ENCODE measurements around the gene SLU7. TPM values are rescaled to one million over a fixed set of nuclear protein-coding genes. Genes with fewer than 3 reads are reported as not detected.

The SLU7 gene
- total RNA-seq, 1 donor from 2014 or later, result 48.4 TPM

GRCh38 chr5:160453751-160454150 is 34.9 kb upstream of the SLU7 start:
- Histone ChIP-seq H3K36me3 (ENCODE audit: insufficient read depth, low read length) (no peaks in the 10 kb centered on the region), H2AFZ (ENCODE audit: low read depth, low read length) (no peak overlapping the region), H3K9ac (ENCODE audit: low read length) (no peak overlapping the region), H3K9me3 (ENCODE audit: insufficient read depth, low read depth, low read length) (no peaks in the 10 kb centered on the region), H3K4me2 (ENCODE audit: low read length) (no peak overlapping the region), H3K27ac (ENCODE audit: low read depth, low read length) (no peak overlapping the region), H4K20me1 (ENCODE audit: insufficient read depth, low read length) (no peaks in the 10 kb centered on the region), H3K27me3 (ENCODE audit: insufficient read depth, low read length) (no peaks in the 10 kb centered on the region), H3K4me1 (ENCODE audit: insufficient read depth, low read length) (no peaks in the 10 kb centered on the region), H3K79me2 (ENCODE audit: insufficient read depth, low read length) (no peaks in the 10 kb centered on the region), H3K4me3 (ENCODE audit: insufficient read depth, low read depth, low read length) (no peak overlapping the region)
- no peak overlapping the region for H3K4me3 Mint-ChIP-seq (ENCODE audit: unreplicated experiment)
- TF ChIP-seq, protein P1, sequence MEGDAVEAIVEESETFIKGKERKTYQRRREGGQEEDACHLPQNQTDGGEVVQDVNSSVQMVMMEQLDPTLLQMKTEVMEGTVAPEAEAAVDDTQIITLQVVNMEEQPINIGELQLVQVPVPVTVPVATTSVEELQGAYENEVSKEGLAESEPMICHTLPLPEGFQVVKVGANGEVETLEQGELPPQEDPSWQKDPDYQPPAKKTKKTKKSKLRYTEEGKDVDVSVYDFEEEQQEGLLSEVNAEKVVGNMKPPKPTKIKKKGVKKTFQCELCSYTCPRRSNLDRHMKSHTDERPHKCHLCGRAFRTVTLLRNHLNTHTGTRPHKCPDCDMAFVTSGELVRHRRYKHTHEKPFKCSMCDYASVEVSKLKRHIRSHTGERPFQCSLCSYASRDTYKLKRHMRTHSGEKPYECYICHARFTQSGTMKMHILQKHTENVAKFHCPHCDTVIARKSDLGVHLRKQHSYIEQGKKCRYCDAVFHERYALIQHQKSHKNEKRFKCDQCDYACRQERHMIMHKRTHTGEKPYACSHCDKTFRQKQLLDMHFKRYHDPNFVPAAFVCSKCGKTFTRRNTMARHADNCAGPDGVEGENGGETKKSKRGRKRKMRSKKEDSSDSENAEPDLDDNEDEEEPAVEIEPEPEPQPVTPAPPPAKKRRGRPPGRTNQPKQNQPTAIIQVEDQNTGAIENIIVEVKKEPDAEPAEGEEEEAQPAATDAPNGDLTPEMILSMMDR (IDR thresholded peaks at IDR 0.05; ENCODE audit: insufficient read depth, low read depth, low read length), result no peak
- no peak for TF ChIP-seq EZH2 (IDR thresholded peaks at IDR 0.05; ENCODE audit: insufficient read depth, low read length)
- no peak overlapping the region for H3K27ac Mint-ChIP-seq (ENCODE audit: unreplicated experiment)
- no peaks in the 10 kb centered on the region for H3K36me3 Mint-ChIP-seq (ENCODE audit: low read depth, unreplicated experiment)
- FAIRE-seq, result no peak
- H3K9me3 Mint-ChIP-seq (ENCODE audit: unreplicated experiment), result peaks cover 2% of the 10 kb centered on the region
- DNase-seq (ENCODE audit: low read depth), result no peak
- no peaks in the 10 kb centered on the region for H3K4me1 Mint-ChIP-seq (ENCODE audit: low read depth, unreplicated experiment)
- H3K27me3 Mint-ChIP-seq (ENCODE audit: low read depth, unreplicated experiment), result peaks cover 6% of the 10 kb centered on the region

DNA sequence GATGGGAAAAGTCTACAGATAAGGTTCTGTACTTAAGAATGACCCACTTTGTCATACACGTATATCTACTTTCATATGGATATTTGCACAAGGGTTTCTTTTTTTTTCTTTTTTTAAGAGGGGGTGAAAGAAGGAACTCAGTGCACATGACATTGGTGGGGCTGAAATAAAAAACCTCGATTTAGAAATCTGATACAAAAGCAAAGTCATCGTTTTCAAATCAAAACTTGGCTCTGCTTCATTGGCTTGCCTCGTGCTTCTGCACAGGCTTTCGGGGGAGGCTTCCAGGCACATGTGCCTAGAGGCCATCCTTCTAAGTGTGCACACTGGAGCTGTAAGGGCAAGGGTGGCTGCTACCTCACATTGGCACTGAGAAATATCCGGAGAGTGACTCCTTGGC is 33.9 kb upstream of the SLU7 start:
- no peaks in the 10 kb centered on the region for H3K9me3 ChIP-seq (ENCODE audit: insufficient read depth, low read depth, low read length)
- H3K36me3 ChIP-seq (ENCODE audit: insufficient read depth, low read length), result no peaks in the 10 kb centered on the region
- H4K20me1 ChIP-seq (ENCODE audit: insufficient read depth, low read length), result no peaks in the 10 kb centered on the region
- DNase-seq (ENCODE audit: low read depth) (no peak), FAIRE-seq (no peak)
- no peak overlapping the region for H3K27ac ChIP-seq (ENCODE audit: low read depth, low read length)
- H3K4me1 ChIP-seq (ENCODE audit: insufficient read depth, low read length), result no peaks in the 10 kb centered on the region
- H2AFZ ChIP-seq (ENCODE audit: low read depth, low read length), result no peak overlapping the region
- H3K4me1 Mint-ChIP-seq (ENCODE audit: low read depth, unreplicated experiment), result no peaks in the 10 kb centered on the region
- H3K9me3 Mint-ChIP-seq (ENCODE audit: unreplicated experiment), result peaks cover 7% of the 10 kb centered on the region
- no peak overlapping the region for H3K4me2 ChIP-seq (ENCODE audit: low read length)
- H3K27me3 Mint-ChIP-seq (ENCODE audit: low read depth, unreplicated experiment), result peaks cover 6% of the 10 kb centered on the region
- no peak for TF ChIP-seq EZH2 (IDR thresholded peaks at IDR 0.05; ENCODE audit: insufficient read depth, low read length)
- TF ChIP-seq, protein P1 (IDR thresholded peaks at IDR 0.05; ENCODE audit: insufficient read depth, low read depth, low read length), result no peak
- no peak overlapping the region for H3K4me3 Mint-ChIP-seq (ENCODE audit: unreplicated experiment)
- no peaks in the 10 kb centered on the region for H3K36me3 Mint-ChIP-seq (ENCODE audit: low read depth, unreplicated experiment)
- H3K79me2 ChIP-seq (ENCODE audit: insufficient read depth, low read length), result no peaks in the 10 kb centered on the region
- H3K9ac ChIP-seq (ENCODE audit: low read length), result no peak overlapping the region
- no peaks in the 10 kb centered on the region for H3K27me3 ChIP-seq (ENCODE audit: insufficient read depth, low read length)
- H3K27ac Mint-ChIP-seq (ENCODE audit: unreplicated experiment), result no peak overlapping the region
- H3K4me3 ChIP-seq (ENCODE audit: insufficient read depth, low read depth, low read length), result no peak overlapping the region

- H3K27me3 ChIP-seq (ENCODE audit: insufficient read depth, low read length), result no peaks in the 10 kb centered on the region
- no peak overlapping the region for H3K4me2 ChIP-seq (ENCODE audit: low read length)
- no peaks in the 10 kb centered on the region for H3K9me3 ChIP-seq (ENCODE audit: insufficient read depth, low read depth, low read length)
- H3K4me1 ChIP-seq (ENCODE audit: insufficient read depth, low read length), result no peaks in the 10 kb centered on the region
- no peak overlapping the region for H3K9ac ChIP-seq (ENCODE audit: low read length)
- H3K36me3 ChIP-seq (ENCODE audit: insufficient read depth, low read length), result no peaks in the 10 kb centered on the region
- Mint-ChIP-seq H3K27ac (ENCODE audit: unreplicated experiment) (no peak overlapping the region), H3K36me3 (ENCODE audit: low read depth, unreplicated experiment) (no peaks in the 10 kb centered on the region), H3K4me1 (ENCODE audit: low read depth, unreplicated experiment) (no peaks in the 10 kb centered on the region), H3K4me3 (ENCODE audit: unreplicated experiment) (no peak overlapping the region), H3K27me3 (ENCODE audit: low read depth, unreplicated experiment) (peaks cover 6% of the 10 kb centered on the region), H3K9me3 (ENCODE audit: unreplicated experiment) (peaks cover 7% of the 10 kb centered on the region)
- no peak overlapping the region for H3K27ac ChIP-seq (ENCODE audit: low read depth, low read length)
- DNase-seq (ENCODE audit: low read depth), result no peak
- H3K4me3 ChIP-seq (ENCODE audit: insufficient read depth, low read depth, low read length), result no peak overlapping the region
- TF ChIP-seq, protein P1 (IDR thresholded peaks at IDR 0.05; ENCODE audit: insufficient read depth, low read depth, low read length), result no peak
- no peak for TF ChIP-seq EZH2 (IDR thresholded peaks at IDR 0.05; ENCODE audit: insufficient read depth, low read length)
- H4K20me1 ChIP-seq (ENCODE audit: insufficient read depth, low read length), result no peaks in the 10 kb centered on the region
- H2AFZ ChIP-seq (ENCODE audit: low read depth, low read length), result no peak overlapping the region
- no peak for FAIRE-seq
- no peaks in the 10 kb centered on the region for H3K79me2 ChIP-seq (ENCODE audit: insufficient read depth, low read length)
Observed at GRCh38 chr5:160452036-160452435, 33.2 kb upstream of the SLU7 start.
